Suprapubic skin (tissue), 4 donors: ENCODE results near the gene CIAO1.

Experiments
- POLR2A ChIP-seq, 2 donors: fragments of 450-650 bp; IDR thresholded peaks; one replicate each; pipeline ENCODE4 v1.6.1; 2017; ENCODE audit warnings: antibody characterized with exemption in 2 of 2, mild to moderate bottlenecking in 2 of 2, moderate library complexity in 2 of 2
- POLR2AphosphoS5 ChIP-seq, 3 donors: sonication (generic); formaldehyde crosslinking; IDR thresholded peaks; one replicate each; pipeline ENCODE4 v1.6.1; 2017; ENCODE audit warnings: antibody characterized with exemption in 3 of 3
- TF ChIP-seq, protein P1 (sequence below), 2 donors: fragments of 200-600 bp in 1 of 2; fragments of 450-650 bp in 1 of 2; sonication (generic) in 1 of 2; IDR thresholded peaks; one replicate each; pipeline ENCODE4 v1.5.1; 2016 to 2019; ENCODE audit warnings: antibody characterized with exemption in 2 of 2, mild to moderate bottlenecking in 1 of 2, moderate library complexity in 1 of 2

DNA sequence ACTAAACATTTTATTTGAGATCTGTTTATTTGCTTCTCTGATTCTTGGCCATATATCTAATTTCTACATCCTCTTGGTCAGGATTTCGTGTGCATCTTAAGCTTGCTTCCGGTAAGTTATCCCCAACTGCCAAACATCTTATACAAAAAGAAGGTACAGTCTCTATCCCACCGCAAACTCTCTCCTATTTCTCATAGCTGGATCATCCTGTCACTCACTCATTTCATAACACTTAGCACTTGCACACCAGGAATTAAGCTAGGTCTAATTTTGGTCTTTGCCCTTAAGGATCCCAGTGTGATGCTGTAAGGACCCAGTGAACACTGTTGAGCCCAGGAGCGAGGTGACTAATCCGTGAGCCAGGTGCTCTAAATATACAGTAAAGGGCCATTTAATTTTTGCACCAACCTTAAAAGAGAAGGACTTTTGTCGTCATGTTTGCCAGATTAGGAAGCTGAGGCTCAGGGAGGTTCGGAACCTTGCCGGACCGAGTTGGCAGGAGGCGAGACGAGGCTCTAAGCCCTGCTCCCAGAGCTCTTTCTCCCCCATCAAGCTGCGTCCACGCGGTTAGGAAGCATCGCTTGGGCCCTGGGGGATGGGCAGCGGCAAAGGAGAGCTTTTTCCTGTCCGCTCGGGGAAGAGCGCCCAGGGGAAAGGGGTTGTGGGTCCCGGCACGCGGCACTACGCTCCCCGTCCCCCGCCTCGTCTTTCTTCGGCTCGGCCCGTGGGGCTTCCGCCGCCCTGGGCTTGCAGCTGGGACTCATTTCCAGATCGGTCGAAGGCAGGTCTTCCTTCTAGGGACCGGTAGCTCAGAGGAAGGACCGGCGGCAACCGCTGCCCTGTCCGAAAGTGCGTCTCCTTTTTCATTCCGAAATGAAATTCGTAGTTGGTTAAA is 55.0 kb downstream of the CIAO1 start:
- TF ChIP-seq POLR2AphosphoS5 (IDR thresholded peaks at IDR 0.05) (no peak), POLR2A (IDR thresholded peaks at IDR 0.05) (no peak)
- TF ChIP-seq, protein P1, sequence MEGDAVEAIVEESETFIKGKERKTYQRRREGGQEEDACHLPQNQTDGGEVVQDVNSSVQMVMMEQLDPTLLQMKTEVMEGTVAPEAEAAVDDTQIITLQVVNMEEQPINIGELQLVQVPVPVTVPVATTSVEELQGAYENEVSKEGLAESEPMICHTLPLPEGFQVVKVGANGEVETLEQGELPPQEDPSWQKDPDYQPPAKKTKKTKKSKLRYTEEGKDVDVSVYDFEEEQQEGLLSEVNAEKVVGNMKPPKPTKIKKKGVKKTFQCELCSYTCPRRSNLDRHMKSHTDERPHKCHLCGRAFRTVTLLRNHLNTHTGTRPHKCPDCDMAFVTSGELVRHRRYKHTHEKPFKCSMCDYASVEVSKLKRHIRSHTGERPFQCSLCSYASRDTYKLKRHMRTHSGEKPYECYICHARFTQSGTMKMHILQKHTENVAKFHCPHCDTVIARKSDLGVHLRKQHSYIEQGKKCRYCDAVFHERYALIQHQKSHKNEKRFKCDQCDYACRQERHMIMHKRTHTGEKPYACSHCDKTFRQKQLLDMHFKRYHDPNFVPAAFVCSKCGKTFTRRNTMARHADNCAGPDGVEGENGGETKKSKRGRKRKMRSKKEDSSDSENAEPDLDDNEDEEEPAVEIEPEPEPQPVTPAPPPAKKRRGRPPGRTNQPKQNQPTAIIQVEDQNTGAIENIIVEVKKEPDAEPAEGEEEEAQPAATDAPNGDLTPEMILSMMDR (IDR thresholded peaks at IDR 0.05) = no peak
